Ovary (tissue), 9 donors: ENCODE results near the gene PBX1. TPM values are rescaled to one million over a fixed set of nuclear protein-coding genes. Genes with fewer than 3 reads are reported as not detected.

Experiments
- DNase-seq, 5 donors: peaks; one replicate each; pipeline ENCODE4 v3.0.0-alpha.2; 2019 to 2020
- H3K27ac ChIP-seq, 2 donors: fragments of 200-600 bp; one replicate each; pipeline versions ENCODE4 v1.5.1 to v1.8.0; 2019 to 2022
- H3K27me3 ChIP-seq: fragments of 200-600 bp; one replicate; pipeline ENCODE4 v1.8.0; 2022
- H3K36me3 ChIP-seq: fragments of 200-600 bp; sonication (generic); one replicate; pipeline ENCODE4 v1.5.1; 2019
- H3K4me1 ChIP-seq: one replicate; pipeline ENCODE4 v1.8.1; 2013; ENCODE audit warnings: mild to moderate bottlenecking, moderate library complexity; ENCODE audit not compliant: insufficient read depth
- H3K4me3 ChIP-seq: fragments of 200-600 bp; sonication (generic); one replicate; pipeline ENCODE4 v1.5.1; 2017
- H3K9me3 ChIP-seq, 2 donors: fragments of 200-600 bp in 1 of 2; sonication (generic) in 1 of 2; one replicate each; pipeline versions ENCODE4 v1.5.1 to v1.8.1; 2013 to 2019; ENCODE audit warnings: mild to moderate bottlenecking in 1 of 2, moderate library complexity in 1 of 2
- EP300 ChIP-seq: sonication (generic); formaldehyde crosslinking; IDR thresholded peaks from one replicate; pipeline ENCODE4 v1.6.1; 2017; ENCODE audit warnings: antibody characterized with exemption
- POLR2A ChIP-seq: fragments of 450-650 bp; IDR thresholded peaks from one replicate; pipeline ENCODE4 v1.6.1; 2017; ENCODE audit warnings: antibody characterized with exemption, mild to moderate bottlenecking, moderate library complexity
- WGBS, 3 donors: extraction: QIAGEN DNeasy Blood & Tissue Kit in 1 of 3; methylation state at CpG; one replicate each; pipeline versions ENCODE4 v1.1.5 to v1.1.7; 2013 to 2017; 5-methylcytosine and 5-hydroxymethylcytosine counted together
- intact Hi-C, 4 donors: fragments of 100-400 bp; cut with DNase I; formaldehyde crosslinking; loops; one replicate each; pipeline versions ENCODE4 v1.11.0 to v1.15.1; 2022 to 2023
- polyA plus RNA-seq, 2 donors: library from polyadenylated mRNA; stranded (reverse); fragments of 200-250 nt in 1 of 2; fragments of 350-450 nt in 1 of 2; fragmentation: Illumina TruSeq in 1 of 2; extraction: RNeasy Lipid Tissue Mini Kit (QIAGEN cat#74804) in 1 of 2; gene quantifications; one replicate each; pipeline ENCODE4 v1.2.3, GENCODE V29; 2013 to 2014
- total RNA-seq, 7 donors: library from RNA; depleted of rRNA in 2 of 7; stranded (reverse); fragments of >200 nt in 2 of 7; fragmentation: NEBNext Ultra II Directional in 3 of 7; extraction: Animal tissue kit (Norgen Biotek cat#: 25700) in 3 of 7; gene quantifications; one replicate each; pipeline versions ENCODE4 v1.1.0 to v1.2.4, GENCODE V29; 2016 to 2023
- TF ChIP-seq, protein P1 (sequence below), 3 donors: fragments of 450-650 bp in 2 of 3; fragments of 200-600 bp in 1 of 3; IDR thresholded peaks; one replicate each; pipeline versions ENCODE4 v1.5.1 to v1.8.0; 2016 to 2022; ENCODE audit warnings: antibody characterized with exemption in 3 of 3, mild to moderate bottlenecking in 1 of 3
- donor health status: DM: no; HTN: no; CAD: no; lungs with moderate emphysema.
- donor health status: DM: no; HTN: no; CAD: no.
- donor health status: Bipolar disorder and iron deficiency.
- donor health status: DM: yes; HTN: yes; CAD: no.
- donor health status: DM: no; HTN: no; CAD: no.
- donor health status: DM: yes; HTN: yes; CAD: no.

PBX1 gene
- total and polyA plus RNA-seq, 9 donors, result 43.7 to 220 (median 142) TPM

GRCh38 chr1:164644268-164644667, 85.3 kb downstream of the PBX1 start:
- TF ChIP-seq, protein P1, sequence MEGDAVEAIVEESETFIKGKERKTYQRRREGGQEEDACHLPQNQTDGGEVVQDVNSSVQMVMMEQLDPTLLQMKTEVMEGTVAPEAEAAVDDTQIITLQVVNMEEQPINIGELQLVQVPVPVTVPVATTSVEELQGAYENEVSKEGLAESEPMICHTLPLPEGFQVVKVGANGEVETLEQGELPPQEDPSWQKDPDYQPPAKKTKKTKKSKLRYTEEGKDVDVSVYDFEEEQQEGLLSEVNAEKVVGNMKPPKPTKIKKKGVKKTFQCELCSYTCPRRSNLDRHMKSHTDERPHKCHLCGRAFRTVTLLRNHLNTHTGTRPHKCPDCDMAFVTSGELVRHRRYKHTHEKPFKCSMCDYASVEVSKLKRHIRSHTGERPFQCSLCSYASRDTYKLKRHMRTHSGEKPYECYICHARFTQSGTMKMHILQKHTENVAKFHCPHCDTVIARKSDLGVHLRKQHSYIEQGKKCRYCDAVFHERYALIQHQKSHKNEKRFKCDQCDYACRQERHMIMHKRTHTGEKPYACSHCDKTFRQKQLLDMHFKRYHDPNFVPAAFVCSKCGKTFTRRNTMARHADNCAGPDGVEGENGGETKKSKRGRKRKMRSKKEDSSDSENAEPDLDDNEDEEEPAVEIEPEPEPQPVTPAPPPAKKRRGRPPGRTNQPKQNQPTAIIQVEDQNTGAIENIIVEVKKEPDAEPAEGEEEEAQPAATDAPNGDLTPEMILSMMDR (IDR thresholded peaks at IDR 0.05), result no peak
- TF ChIP-seq EP300 (no peak), POLR2A (no peak)
- no peaks in the 10 kb centered on the region for H3K9me3 ChIP-seq
- peaks cover 27% of the 10 kb centered on the region for H3K4me1 ChIP-seq
- no peaks in the 10 kb centered on the region for H3K27me3 ChIP-seq
- intact Hi-C loops, result no loop called here
- peak overlapping the region in 1 of 2 donors; percentile 66 for H3K27ac ChIP-seq
- 43 to 49% (median 45%) methylated on average over 3 of the region's 3 CpGs for WGBS, 3 donors
- no peak overlapping the region for H3K4me3 ChIP-seq
- DNase-seq, result no peak
- no peaks in the 10 kb centered on the region for H3K36me3 ChIP-seq

DNA sequence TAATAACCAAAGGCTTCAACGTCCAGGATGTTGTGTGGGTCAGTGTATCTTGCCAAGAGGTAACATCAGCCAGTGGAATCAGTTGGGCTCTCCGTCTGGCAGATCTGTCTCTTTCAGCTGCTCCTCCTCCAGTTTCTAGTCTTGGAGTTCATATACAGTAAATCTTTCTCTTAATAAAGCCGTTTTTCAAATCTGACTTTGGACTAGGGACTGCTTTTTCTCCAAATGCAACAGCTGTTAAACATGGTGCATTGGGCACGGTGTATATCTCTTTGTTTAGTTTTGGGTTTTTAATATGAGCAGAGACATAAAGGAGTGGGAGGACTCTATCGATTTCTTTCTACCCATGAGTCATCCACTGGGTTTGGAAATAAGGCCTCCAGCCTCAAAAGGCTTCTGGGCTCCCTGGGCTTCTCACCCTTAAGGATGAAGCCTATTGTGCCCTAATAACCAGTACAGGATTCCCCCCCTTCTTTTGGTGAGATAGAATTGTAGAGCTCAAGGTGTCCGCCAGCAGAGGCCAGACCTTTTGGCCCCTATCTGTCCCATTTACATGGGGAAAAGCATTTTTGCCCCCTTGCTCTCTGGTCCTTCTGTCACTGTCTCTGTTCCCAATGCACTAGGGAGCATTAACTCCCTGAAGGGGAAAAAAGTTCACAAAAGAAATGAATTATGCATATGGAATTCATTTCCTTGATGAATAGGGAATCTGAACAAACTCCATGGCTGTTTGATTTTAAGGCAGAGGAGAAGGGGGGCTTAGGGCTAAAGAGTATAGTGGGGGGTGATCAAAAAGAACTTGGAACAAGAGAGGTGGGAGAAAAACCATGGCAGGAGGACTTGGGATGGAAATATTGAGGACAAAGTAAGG, 86.0 kb downstream of the PBX1 start:
- Histone ChIP-seq H3K4me1 (peaks cover 25% of the 10 kb centered on the region), H3K27ac (peak overlapping the region; percentile 14 to 66), H3K9me3 (no peaks in the 10 kb centered on the region), H3K27me3 (no peaks in the 10 kb centered on the region), H3K4me3 (no peak overlapping the region), H3K36me3 (no peaks in the 10 kb centered on the region)
- WGBS, 3 donors, result 14 to 19% (median 16%) methylated on average over 6 of the region's 6 CpGs
- TF ChIP-seq POLR2A (no peak), EP300 (no peak)
- TF ChIP-seq, protein P1 (IDR thresholded peaks at IDR 0.05), result no peak
- no peak for DNase-seq
- intact Hi-C loops, result no loop called here

DNA sequence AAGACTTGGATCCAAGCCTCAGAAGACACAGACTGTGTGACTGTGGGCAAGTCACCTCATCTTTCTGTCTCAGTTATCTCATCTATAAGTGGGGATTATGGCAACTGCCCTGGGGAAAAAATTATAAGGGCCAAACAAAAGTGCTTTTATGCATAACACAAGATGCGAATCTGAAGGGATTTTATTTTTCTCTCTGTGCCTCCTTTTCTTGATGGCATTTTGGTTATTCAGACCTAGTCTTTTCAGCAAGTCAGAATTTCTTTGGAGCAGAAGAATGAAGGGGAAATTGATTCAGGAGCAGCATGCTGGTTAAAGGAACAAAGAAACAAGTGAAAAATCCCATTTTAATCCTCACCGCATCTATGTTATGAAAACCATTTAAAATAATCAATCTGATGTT, 86.9 kb downstream of the PBX1 start:
- no peak overlapping the region for H3K4me3 ChIP-seq
- intact Hi-C loops, result no loop called here
- H3K36me3 ChIP-seq, result no peaks in the 10 kb centered on the region
- no peaks in the 10 kb centered on the region for H3K27me3 ChIP-seq
- H3K9me3 ChIP-seq, result no peaks in the 10 kb centered on the region
- no peak overlapping the region for H3K27ac ChIP-seq
- TF ChIP-seq, protein P1 (IDR thresholded peaks at IDR 0.05), result no peak
- TF ChIP-seq EP300, result no peak
- no peak for TF ChIP-seq POLR2A
- peaks cover 25% of the 10 kb centered on the region for H3K4me1 ChIP-seq
- no peak for DNase-seq
- 93 to 99% (median 99%) methylated on average over 2 of the region's 2 CpGs for WGBS, 3 donors

- H3K27ac ChIP-seq, result no peak overlapping the region
- H3K4me1 ChIP-seq, result peaks cover 32% of the 10 kb centered on the region
These were observed 88.2 kb downstream of the PBX1 start for GRCh38 chr1:164647211-164647610.

More at GRCh38 chr1:164647211-164647610, 88.2 kb downstream of the PBX1 start:
- no peaks in the 10 kb centered on the region for H3K36me3 ChIP-seq
- H3K9me3 ChIP-seq, result no peaks in the 10 kb centered on the region
- H3K27me3 ChIP-seq, result no peaks in the 10 kb centered on the region
- intact Hi-C loops, result no loop called here
- TF ChIP-seq, protein P1 (IDR thresholded peaks at IDR 0.05), result no peak
- TF ChIP-seq POLR2A (no peak), EP300 (no peak)
- WGBS, 3 donors, result 29 to 47% (median 38%) methylated on average over 6 of the region's 6 CpGs
- H3K4me3 ChIP-seq, result no peak overlapping the region
- DNase-seq, result no peak
